Upper lobe of left lung (tissue), 6 donors: ENCODE data around the gene MELTF. TPM values are rescaled to one million over a fixed set of nuclear protein-coding genes. Genes with fewer than 3 reads are reported as not detected.
A peak's percentile ranks its signal among the peaks of the same experiment; 100 is the strongest.
"Not testable (repeated sequence)": the region's sequence is repeated elsewhere in the genome, so short reads cannot be mapped to it uniquely, and the experiment has no call there.

ENCODE experiments used
- ATAC-seq, 2 donors: fragments of 200-7000 bp; cut with Tn5 transposase; one replicate each; pipeline ENCODE4 v1.9.1; 2022; ENCODE audit warnings: mild to moderate bottlenecking in 2 of 2, moderate library complexity in 2 of 2; ENCODE audit not compliant: low FRiP score in 2 of 2
- DNase-seq, 2 donors: peaks; one replicate each; pipeline ENCODE4 v3.0.0-alpha.2; 2019 to 2020
- H3K27ac ChIP-seq, 4 donors: fragments of 200-600 bp; sonication (generic); one replicate each; pipeline ENCODE4 v1.5.1; 2016 to 2019
- H3K27me3 ChIP-seq, 4 donors: fragments of 200-600 bp; sonication (generic); one replicate each; pipeline ENCODE4 v1.5.1; 2017 to 2019
- H3K36me3 ChIP-seq, 4 donors: fragments of 200-600 bp; sonication (generic); one replicate each; pipeline ENCODE4 v1.5.1; 2016 to 2019
- H3K4me1 ChIP-seq, 4 donors: fragments of 200-600 bp; sonication (generic); one replicate each; pipeline ENCODE4 v1.5.1; 2018 to 2019
- H3K4me3 ChIP-seq, 4 donors: fragments of 200-600 bp; sonication (generic); one replicate each; pipeline ENCODE4 v1.5.1; 2017 to 2019; ENCODE audit warnings: mild to moderate bottlenecking in 2 of 4, moderate library complexity in 1 of 4
- H3K9me3 ChIP-seq, 4 donors: fragments of 200-600 bp; sonication (generic); one replicate each; pipeline ENCODE4 v1.5.1; 2018 to 2019
- EP300 ChIP-seq, 4 donors: sonication (generic); formaldehyde crosslinking; IDR thresholded peaks; one replicate each; pipeline ENCODE4 v1.5.1; 2017; ENCODE audit warnings: antibody characterized with exemption in 4 of 4, control low read depth in 2 of 4
- POLR2A ChIP-seq, 4 donors: fragments of 450-650 bp; IDR thresholded peaks; one replicate each; pipeline ENCODE4 v1.5.1; 2016 to 2017; ENCODE audit warnings: antibody characterized with exemption in 4 of 4, mild to moderate bottlenecking in 2 of 4
- POLR2AphosphoS5 ChIP-seq, 2 donors: sonication (generic); formaldehyde crosslinking; IDR thresholded peaks; one replicate each; pipeline ENCODE4 v1.5.1; 2017; ENCODE audit warnings: antibody characterized with exemption in 2 of 2
- WGBS, 2 donors: methylation state at CpG; one replicate each; pipeline ENCODE4 v1.1.5; 2017 to 2018; 5-methylcytosine and 5-hydroxymethylcytosine counted together
- total RNA-seq, 6 donors: library from RNA; depleted of rRNA in 4 of 6; stranded (reverse); fragments of >200 nt in 4 of 6; gene quantifications; one replicate each; pipeline versions ENCODE4 v1.1.0 to v1.2.1, GENCODE V29; 2016 to 2021
- TF ChIP-seq, protein P1 (sequence below), 6 experiments: fragments of 450-650 bp in 4 of 6; fragments of 200-600 bp in 2 of 6; sonication (generic) in 2 of 6; IDR thresholded peaks; one replicate each; pipeline ENCODE4 v1.5.1; 2016 to 2019; ENCODE audit warnings: antibody characterized with exemption in 6 of 6
- donor health status: DM: no; HTN: no; CAD: no; lungs with moderate emphysema.
- donor health status: DM: no; HTN: yes; CAD: no; lungs with severe emphysema.

The MELTF gene
- 10 to 100 TPM in 1 of 6 donors, 1 to 10 TPM in 5; 3.0 to 28.3 (median 4.2) TPM for total RNA-seq

GRCh38 chr3:197029511-197030167, at the start of gene MELTF:
MELTF (minus strand) TSS chr3:197029817; CDS start chr3:197029702, 115 bp downstream.
- peak within 1 kb of the TSS; percentile 41 to 63 (median 58) for H3K4me3 ChIP-seq

DNA sequence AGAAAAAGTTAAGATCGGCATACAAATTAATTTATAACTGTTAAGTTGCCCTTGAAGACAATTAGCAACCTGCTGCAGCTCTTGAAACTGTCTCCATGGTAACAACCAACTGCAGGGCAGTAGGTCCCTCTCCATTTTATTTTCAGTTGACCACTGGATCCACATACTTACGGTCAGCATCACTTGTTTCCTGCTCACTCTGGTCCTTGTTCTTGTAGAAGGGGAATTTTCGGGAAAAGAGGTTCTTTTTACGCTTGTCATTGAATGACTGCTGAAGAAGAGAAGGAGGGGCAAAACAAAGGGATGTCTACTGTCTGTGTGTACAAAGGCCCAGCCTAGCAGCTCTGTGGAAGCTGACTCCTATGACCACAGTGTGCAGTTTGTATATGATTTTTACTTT, 46.8 kb upstream of the MELTF start:
- peaks cover 0 to 15% (median 2%) of the 10 kb centered on the region in 4 donors for H3K36me3 ChIP-seq
- H3K27me3 ChIP-seq = no peaks in the 10 kb centered on the region
- ATAC-seq = no peak
- H3K4me3 ChIP-seq = no peak overlapping the region
- no peak for DNase-seq
- H3K9me3 ChIP-seq = no peaks in the 10 kb centered on the region
- WGBS, 2 donors = 80 to 90% methylated on average over 4 of the region's 4 CpGs
- no peak overlapping the region for H3K27ac ChIP-seq
- no peaks in the 10 kb centered on the region for H3K4me1 ChIP-seq
- no peak for TF ChIP-seq POLR2A (IDR thresholded peaks at IDR 0.05)
- TF ChIP-seq EP300 (IDR thresholded peaks at IDR 0.05) = no peak
- TF ChIP-seq, protein P1, sequence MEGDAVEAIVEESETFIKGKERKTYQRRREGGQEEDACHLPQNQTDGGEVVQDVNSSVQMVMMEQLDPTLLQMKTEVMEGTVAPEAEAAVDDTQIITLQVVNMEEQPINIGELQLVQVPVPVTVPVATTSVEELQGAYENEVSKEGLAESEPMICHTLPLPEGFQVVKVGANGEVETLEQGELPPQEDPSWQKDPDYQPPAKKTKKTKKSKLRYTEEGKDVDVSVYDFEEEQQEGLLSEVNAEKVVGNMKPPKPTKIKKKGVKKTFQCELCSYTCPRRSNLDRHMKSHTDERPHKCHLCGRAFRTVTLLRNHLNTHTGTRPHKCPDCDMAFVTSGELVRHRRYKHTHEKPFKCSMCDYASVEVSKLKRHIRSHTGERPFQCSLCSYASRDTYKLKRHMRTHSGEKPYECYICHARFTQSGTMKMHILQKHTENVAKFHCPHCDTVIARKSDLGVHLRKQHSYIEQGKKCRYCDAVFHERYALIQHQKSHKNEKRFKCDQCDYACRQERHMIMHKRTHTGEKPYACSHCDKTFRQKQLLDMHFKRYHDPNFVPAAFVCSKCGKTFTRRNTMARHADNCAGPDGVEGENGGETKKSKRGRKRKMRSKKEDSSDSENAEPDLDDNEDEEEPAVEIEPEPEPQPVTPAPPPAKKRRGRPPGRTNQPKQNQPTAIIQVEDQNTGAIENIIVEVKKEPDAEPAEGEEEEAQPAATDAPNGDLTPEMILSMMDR (IDR thresholded peaks at IDR 0.05) = no peak
- no peak for TF ChIP-seq POLR2AphosphoS5 (IDR thresholded peaks at IDR 0.05)

More at GRCh38 chr3:197029511-197030167, at the start of gene MELTF:
- no peaks in the 10 kb centered on the region for H3K36me3 ChIP-seq
- DNase-seq (peak; percentile 61 to 96), ATAC-seq (peak; percentile 78 to 88)
- WGBS, 2 donors = 5 to 40% methylated on average over 1 to 31 of the region's 60 CpGs
- TF ChIP-seq, protein P1 (IDR thresholded peaks at IDR 0.05) = peak; percentile 80 to 89 (median 84)
- TF ChIP-seq EP300 (IDR thresholded peaks at IDR 0.05) (no peak), POLR2AphosphoS5 (IDR thresholded peaks at IDR 0.05) (no peak), POLR2A (IDR thresholded peaks at IDR 0.05) (peak in 1 of 4 donors; percentile 27)
- peak within 1 kb of the TSS in 2 of 4 donors; percentile 15 to 19 for H3K27ac ChIP-seq
- peaks cover 16 to 29% (median 21%) of the 10 kb centered on the region in 4 donors for H3K4me1 ChIP-seq
- peaks cover 0 to 8% (median 6%) of the 10 kb centered on the region in 4 donors for H3K27me3 ChIP-seq
- H3K9me3 ChIP-seq = no peaks in the 10 kb centered on the region

DNA sequence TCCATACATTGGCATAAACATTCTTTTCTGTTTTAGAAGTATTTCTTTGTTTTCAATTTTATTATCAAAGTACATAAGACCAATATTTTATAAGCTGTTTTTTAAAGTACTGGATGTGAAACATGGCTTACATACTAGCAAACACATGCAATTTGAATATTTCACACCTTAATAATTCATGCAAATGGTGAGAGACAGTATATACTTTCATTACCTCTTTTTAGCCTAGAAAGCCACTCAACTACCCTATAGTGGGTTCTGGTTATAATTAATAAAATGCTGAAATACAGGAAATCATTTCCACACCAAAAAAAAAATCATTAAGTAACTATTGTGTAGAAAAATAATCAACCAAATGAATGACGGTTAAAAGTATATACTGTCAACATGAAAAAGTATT, 38.5 kb upstream of the MELTF start:
- Histone ChIP-seq H3K27ac (no peak overlapping the region), H3K27me3 (no peaks in the 10 kb centered on the region), H3K4me1 (no peaks in the 10 kb centered on the region), H3K9me3 (no peaks in the 10 kb centered on the region), H3K4me3 (no peak overlapping the region), H3K36me3 (peaks cover 0 to 20% (median 2%) of the 10 kb centered on the region in 4 donors)
- DNase-seq (no peak), ATAC-seq (no peak)
- TF ChIP-seq, protein P1 (IDR thresholded peaks at IDR 0.05) = no peak
- no peak for TF ChIP-seq POLR2A (IDR thresholded peaks at IDR 0.05)
- TF ChIP-seq POLR2AphosphoS5 (IDR thresholded peaks at IDR 0.05) = no peak
- no peak for TF ChIP-seq EP300 (IDR thresholded peaks at IDR 0.05)
- 89 to 92% methylated on average over 1 of the region's 1 CpG for WGBS, 2 donors

- Histone ChIP-seq H3K36me3 (peaks cover 0 to 29% (median 3%) of the 10 kb centered on the region in 4 donors), H3K4me1 (no peaks in the 10 kb centered on the region), H3K27me3 (no peaks in the 10 kb centered on the region), H3K4me3 (no peak overlapping the region), H3K9me3 (no peaks in the 10 kb centered on the region), H3K27ac (no peak overlapping the region)
- DNase-seq (no peak), ATAC-seq (no peak)
- WGBS, 2 donors = 88 to 97% methylated on average over 1 of the region's 1 CpG
- no peak for TF ChIP-seq EP300 (IDR thresholded peaks at IDR 0.05)
Observed at GRCh38 chr3:197064771-197065170, 35.2 kb upstream of the MELTF start.

DNA sequence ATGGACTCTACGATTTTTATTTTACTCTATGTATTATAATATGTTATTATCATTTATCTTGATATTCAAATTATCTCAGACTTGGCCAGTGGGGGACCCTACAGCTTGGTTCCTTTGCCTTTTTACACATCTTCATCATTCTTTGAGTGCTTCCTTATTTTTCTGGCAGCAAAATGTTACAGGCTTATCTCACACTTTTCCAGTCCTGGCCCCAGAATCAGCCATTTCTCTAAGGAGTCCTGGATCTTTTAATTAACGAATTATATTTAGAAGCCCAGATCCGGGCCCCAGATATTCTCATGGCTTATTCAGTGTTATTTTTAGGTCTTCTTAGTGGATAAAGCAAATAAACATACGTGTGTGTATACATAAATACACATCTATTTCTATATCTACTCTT, 32.8 kb upstream of the MELTF start:
- Histone ChIP-seq H3K4me3 (no peak overlapping the region), H3K27ac (no peak overlapping the region), H3K9me3 (no peaks in the 10 kb centered on the region), H3K27me3 (no peaks in the 10 kb centered on the region), H3K36me3 (peaks cover 2 to 53% (median 16%) of the 10 kb centered on the region in 4 donors), H3K4me1 (no peaks in the 10 kb centered on the region)
- ATAC-seq = no peak
- 87 to 88% methylated on average over 4 of the region's 4 CpGs for WGBS, 2 donors
- TF ChIP-seq, protein P1 (IDR thresholded peaks at IDR 0.05) = no peak
- TF ChIP-seq POLR2A (IDR thresholded peaks at IDR 0.05) (no peak), POLR2AphosphoS5 (IDR thresholded peaks at IDR 0.05) (no peak), EP300 (IDR thresholded peaks at IDR 0.05) (no peak)
- no peak for DNase-seq

- H3K4me3 ChIP-seq, H3K27ac ChIP-seq, H3K27me3 ChIP-seq, H3K4me1 ChIP-seq, H3K9me3 ChIP-seq, ATAC-seq, DNase-seq: not testable (repeated sequence)
- WGBS, 2 donors = 91 to 94% methylated on average over 6 of the region's 6 CpGs
- H3K36me3 ChIP-seq = peaks cover 3 to 55% (median 29%) of the 10 kb centered on the region in 4 donors
Observed at GRCh38 chr3:197051637-197052036, 22.0 kb upstream of the MELTF start.
